GM18858 (cell line): ENCODE results near the gene MFSD11.
"Not testable (repeated sequence)": the region's sequence is repeated elsewhere in the genome, so short reads cannot be mapped to it uniquely, and the experiment has no call there.

Experiments used
- ATAC-seq: cut with Tn5 transposase; IDR thresholded peaks from one replicate; pipeline ENCODE4 v1.9.1; 2021; ENCODE audit not compliant: unreplicated experiment

The MFSD11 gene

GRCh38 chr17:76796081-76796480 is 58.2 kb downstream of the MFSD11 start:
- ATAC-seq, result no peak

GRCh38 chr17:76797241-76797840 is 59.4 kb downstream of the MFSD11 start:
- ATAC-seq, result no peak

GRCh38 chr17:76801706-76802105 is 63.8 kb downstream of the MFSD11 start:
- ATAC-seq, result no peak

- ATAC-seq, result no peak
Observed at GRCh38 chr17:76805319-76805718, 67.4 kb downstream of the MFSD11 start.

GRCh38 chr17:76806151-76806550 is 68.2 kb downstream of the MFSD11 start:
- ATAC-seq, result not testable (repeated sequence)

DNA sequence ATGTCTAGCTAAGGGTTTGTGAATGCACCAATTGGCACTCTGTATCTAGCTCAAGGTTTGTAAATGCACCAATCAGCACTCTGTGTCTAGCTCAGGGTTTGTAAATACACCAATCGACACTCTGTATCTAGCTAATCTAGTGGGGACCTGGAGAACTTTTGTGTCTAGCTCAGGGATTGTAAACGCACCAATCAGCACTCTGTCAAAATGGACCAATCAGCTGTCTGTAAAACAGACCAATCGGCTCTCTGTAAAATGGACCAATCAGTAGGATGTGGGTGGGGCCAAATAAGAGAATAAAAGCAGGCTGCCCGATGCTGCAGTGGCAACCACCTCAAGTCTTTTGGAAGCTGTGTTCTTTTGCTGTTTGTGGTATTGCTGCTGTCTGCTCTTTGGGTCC is 68.8 kb downstream of the MFSD11 start:
- ATAC-seq, result not testable (repeated sequence)

DNA sequence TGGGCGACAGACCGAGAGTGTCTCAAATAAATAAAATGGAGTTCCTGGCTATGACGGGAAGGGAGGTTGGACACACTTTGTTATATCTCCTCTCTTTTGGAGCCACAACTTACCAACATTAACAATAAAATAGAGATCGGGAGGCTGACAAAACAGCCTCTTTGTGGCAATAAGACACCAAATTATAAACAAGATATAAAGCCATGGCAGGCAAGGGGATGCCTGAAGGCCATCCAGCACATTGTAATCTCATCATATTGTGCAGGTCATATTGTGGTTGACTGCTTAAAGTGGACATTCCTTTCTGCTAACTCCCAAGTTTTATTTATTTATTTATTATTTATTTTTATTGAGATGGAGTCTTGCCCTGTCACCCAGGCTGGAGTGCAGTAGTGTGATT is 70.4 kb downstream of the MFSD11 start:
- ATAC-seq, result no peak

- no peak for ATAC-seq
Observed at GRCh38 chr17:76810956-76811355, 73.0 kb downstream of the MFSD11 start.

- no peak for ATAC-seq
Observed at GRCh38 chr17:76811834-76812233, 73.9 kb downstream of the MFSD11 start.

- ATAC-seq, result no peak
Observed at GRCh38 chr17:76812263-76812662, 74.3 kb downstream of the MFSD11 start.

DNA sequence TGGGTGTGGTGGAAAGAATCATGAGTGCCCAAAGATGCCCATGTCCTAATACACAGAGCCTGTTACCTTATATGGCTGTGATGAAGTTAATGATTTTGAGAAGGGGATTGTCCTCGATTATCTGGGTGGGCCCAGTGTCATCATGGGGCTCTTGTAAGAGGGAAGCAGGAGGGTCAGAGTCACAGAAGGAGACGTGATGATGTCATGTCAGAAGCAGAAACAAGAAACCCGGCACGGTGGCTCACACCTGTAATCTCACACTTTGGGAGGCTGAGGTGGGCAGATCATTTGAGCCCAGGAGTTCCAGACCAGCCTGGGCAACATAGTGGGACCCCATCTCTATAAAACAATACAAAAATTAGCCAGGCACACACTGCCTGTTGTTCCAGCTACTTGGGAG is 75.0 kb downstream of the MFSD11 start:
- no peak for ATAC-seq

DNA sequence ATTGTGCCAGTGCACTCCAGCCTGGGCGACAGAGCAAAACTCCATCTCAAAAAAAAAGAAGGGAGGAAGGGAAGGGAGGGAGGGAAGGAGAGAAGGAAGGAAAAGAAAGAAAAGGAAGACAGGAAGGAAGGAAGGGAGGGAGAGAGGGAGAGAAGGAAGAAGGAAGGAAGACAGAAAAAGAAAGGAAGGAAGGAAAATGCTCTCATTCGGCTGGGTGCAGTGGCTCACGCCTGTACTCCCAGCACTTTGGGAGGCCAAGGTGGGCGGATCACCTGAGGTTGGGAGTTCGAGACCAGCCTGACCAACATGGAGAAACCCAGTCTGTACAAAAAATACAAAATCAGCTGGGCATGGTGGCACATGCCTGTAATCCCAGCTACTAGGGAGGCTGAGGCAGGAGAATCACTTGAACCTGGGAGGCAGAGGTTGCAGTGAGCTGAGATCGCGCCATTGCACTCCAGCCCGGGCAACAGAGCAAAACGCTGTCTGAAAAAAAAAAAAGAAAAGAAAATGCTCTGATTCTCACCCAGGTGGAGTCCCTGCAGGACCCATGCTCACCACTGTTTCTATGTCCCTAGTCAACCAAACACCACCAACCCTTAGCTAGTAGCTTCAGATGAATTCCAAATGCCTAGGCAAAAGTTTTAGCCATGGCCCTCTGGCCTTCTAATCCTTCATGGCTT is 78.1 kb downstream of the MFSD11 start:
- not testable (repeated sequence) for ATAC-seq

DNA sequence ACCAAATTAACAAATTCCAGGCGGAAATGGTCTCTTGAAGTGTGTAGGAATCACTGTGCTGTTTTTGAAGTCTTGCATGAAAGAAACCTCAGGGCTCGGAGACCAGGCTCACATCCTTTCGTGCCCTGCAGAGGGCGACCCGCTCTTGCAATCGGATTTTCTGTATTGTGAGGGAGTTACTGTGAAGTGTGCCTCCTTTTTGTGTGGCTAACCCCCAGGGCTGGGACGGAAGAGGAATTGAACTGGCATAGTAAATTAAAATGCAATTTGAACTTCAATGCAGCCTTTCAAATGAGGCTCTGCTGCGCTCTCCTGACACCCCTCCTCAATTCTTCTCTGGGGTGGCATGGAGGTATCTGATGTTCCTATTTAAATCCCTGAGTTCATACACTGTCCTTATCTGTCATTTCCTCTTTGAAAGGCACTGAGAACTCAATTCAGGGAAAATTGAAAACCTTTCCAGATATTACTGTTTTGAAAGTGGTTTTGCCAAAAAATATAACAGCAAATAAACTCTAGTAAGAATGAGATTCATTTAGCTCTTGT is 78.7 kb downstream of the MFSD11 start:
- no peak for ATAC-seq

- ATAC-seq, result no peak
Observed at GRCh38 chr17:76820039-76820438, 82.1 kb downstream of the MFSD11 start.

- no peak for ATAC-seq
Observed at GRCh38 chr17:76820561-76820960, 82.6 kb downstream of the MFSD11 start.

- no peak for ATAC-seq
Observed at GRCh38 chr17:76822184-76822778, 84.4 kb downstream of the MFSD11 start.

DNA sequence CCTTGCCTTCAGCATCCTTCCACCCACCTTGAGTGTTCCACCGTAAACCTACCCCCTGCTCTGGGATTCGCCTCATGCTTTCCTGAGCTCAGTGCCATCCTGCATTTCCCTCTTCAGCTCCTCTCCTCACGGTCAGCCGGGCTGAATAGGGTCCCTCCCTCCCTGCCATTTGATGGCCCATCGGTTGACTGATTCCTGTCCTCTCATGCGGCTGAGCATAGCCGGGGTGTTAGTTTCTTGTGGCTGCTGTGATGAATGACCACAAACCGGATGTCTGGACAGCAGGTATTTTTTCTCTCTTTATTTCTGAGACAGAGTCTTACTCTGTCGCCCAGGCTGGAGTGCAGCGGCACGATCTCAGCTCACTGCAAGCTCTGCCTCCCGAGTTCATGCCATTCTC is 86.2 kb downstream of the MFSD11 start:
- no peak for ATAC-seq

- no peak for ATAC-seq
Observed at GRCh38 chr17:76826330-76827068, 88.6 kb downstream of the MFSD11 start.

- no peak for ATAC-seq
Observed at GRCh38 chr17:76827736-76828135, 89.8 kb downstream of the MFSD11 start.
